ENCODE measurements around the gene IRAG1.
A peak's percentile ranks its signal among the peaks of the same experiment; 100 is the strongest.

The IRAG1 gene

GRCh38 chr11:10666556-10667520 lies 26.7 kb downstream of the IRAG1 start:
- no peak for DNase-seq (ENCODE audit: low spot score)
- no peak for FAIRE-seq

- DNase-seq (ENCODE audit: low spot score) (no peak), FAIRE-seq (no peak)
Observed at GRCh38 chr11:10664496-10664895, 29.1 kb downstream of the IRAG1 start.

GRCh38 chr11:10663990-10664389 lies 29.6 kb downstream of the IRAG1 start:
- DNase-seq (ENCODE audit: low spot score) (no peak), FAIRE-seq (no peak)

- DNase-seq (ENCODE audit: low spot score) (no peak), FAIRE-seq (no peak)
Observed at GRCh38 chr11:10663365-10663764, 30.2 kb downstream of the IRAG1 start.

GRCh38 chr11:10660323-10660722 lies 33.2 kb downstream of the IRAG1 start:
- FAIRE-seq (no peak), DNase-seq (ENCODE audit: low spot score) (no peak)

GRCh38 chr11:10659339-10660216 lies 34.0 kb downstream of the IRAG1 start:
- FAIRE-seq (peak; percentile 82), DNase-seq (ENCODE audit: low spot score) (peak; percentile 74)

GRCh38 chr11:10658621-10659338 lies 34.8 kb downstream of the IRAG1 start:
- FAIRE-seq = peak; percentile 57
- peak; percentile 54 for DNase-seq (ENCODE audit: low spot score)

GRCh38 chr11:10657308-10658271 lies 36.0 kb downstream of the IRAG1 start:
- DNase-seq (ENCODE audit: low spot score) = peak; percentile 64
- peak; percentile 60 for FAIRE-seq

GRCh38 chr11:10655943-10656576 lies 37.5 kb downstream of the IRAG1 start:
- no peak for DNase-seq (ENCODE audit: low spot score)

GRCh38 chr11:10655227-10655626 lies 38.3 kb downstream of the IRAG1 start:
- DNase-seq (ENCODE audit: low spot score) (no peak), FAIRE-seq (no peak)

More at GRCh38 chr11:10655943-10656576, 37.5 kb downstream of the IRAG1 start:
- FAIRE-seq = no peak

- no peak for DNase-seq (ENCODE audit: low spot score)
Observed at GRCh38 chr11:10654811-10655150, 38.8 kb downstream of the IRAG1 start.

GRCh38 chr11:10653946-10654810 lies 39.4 kb downstream of the IRAG1 start:
- FAIRE-seq (no peak), DNase-seq (ENCODE audit: low spot score) (peak; percentile 13)

More at GRCh38 chr11:10654811-10655150, 38.8 kb downstream of the IRAG1 start:
- FAIRE-seq = no peak

GRCh38 chr11:10653261-10653660 lies 40.3 kb downstream of the IRAG1 start:
- FAIRE-seq (no peak), DNase-seq (ENCODE audit: low spot score) (no peak)

GRCh38 chr11:10651656-10652361 lies 41.7 kb downstream of the IRAG1 start:
- DNase-seq (ENCODE audit: low spot score) = no peak
- no peak for FAIRE-seq

- DNase-seq (ENCODE audit: low spot score) (no peak), FAIRE-seq (no peak)
Observed at GRCh38 chr11:10650630-10651029, 42.9 kb downstream of the IRAG1 start.

GRCh38 chr11:10650166-10650565 lies 43.4 kb downstream of the IRAG1 start:
- FAIRE-seq = no peak
- no peak for DNase-seq (ENCODE audit: low spot score)

- FAIRE-seq (no peak), DNase-seq (ENCODE audit: low spot score) (no peak)
Observed at GRCh38 chr11:10648871-10649270, 44.7 kb downstream of the IRAG1 start.

- FAIRE-seq = no peak
- no peak for DNase-seq (ENCODE audit: low spot score)
Observed at GRCh38 chr11:10646681-10647355, 46.7 kb downstream of the IRAG1 start.
